ENCODE results near the gene ADGRV1.
"Not testable (repeated sequence)": the region's sequence is repeated elsewhere in the genome, so short reads cannot be mapped to it uniquely, and the experiment has no call there.

The ADGRV1 gene

DNA sequence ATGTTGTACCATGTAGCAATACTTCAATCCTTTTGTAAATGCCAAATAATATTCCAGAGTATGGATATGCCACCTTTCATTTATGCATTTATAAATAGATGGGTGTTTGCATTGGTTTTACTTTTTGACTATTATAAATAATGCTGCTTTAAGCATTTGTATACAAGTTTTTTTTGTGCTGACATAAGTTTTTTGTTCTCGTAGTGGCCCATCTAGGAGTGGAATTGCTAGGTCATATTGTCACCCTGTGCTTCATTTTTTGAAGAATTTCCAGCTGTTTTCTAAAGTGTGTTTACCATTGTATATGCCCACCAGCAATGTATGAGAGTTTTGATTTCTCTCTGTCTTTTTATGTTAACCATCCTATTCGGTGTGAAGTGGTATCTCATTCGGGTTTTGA, 6.9 kb downstream of the ADGRV1 start:
- Histone ChIP-seq H3K4me1 (ENCODE audit: control insufficient read depth in 2 of 2, insufficient read depth in 2 of 2, low read length in 2 of 2) (no peaks in the 10 kb centered on the region), H3K36me3 (ENCODE audit: control insufficient read depth in 2 of 2, insufficient read depth in 2 of 2, low read length in 2 of 2) (no peaks in the 10 kb centered on the region), H3K27ac (ENCODE audit: low read depth in 2 of 2, low read length in 2 of 2) (no peak overlapping the region), H3K9ac (ENCODE audit: low read depth in 1 of 2, low read length in 2 of 2) (no peak overlapping the region), H3K27me3 (ENCODE audit: control insufficient read depth in 2 of 2, insufficient read depth in 2 of 2, low read length in 2 of 2) (no peaks in the 10 kb centered on the region), H3K9me3 (ENCODE audit: control insufficient read depth in 2 of 2, low read length in 2 of 2) (no peaks in the 10 kb centered on the region), H3K4me3 (ENCODE audit: low read length in 2 of 2) (no peak overlapping the region)

DNA sequence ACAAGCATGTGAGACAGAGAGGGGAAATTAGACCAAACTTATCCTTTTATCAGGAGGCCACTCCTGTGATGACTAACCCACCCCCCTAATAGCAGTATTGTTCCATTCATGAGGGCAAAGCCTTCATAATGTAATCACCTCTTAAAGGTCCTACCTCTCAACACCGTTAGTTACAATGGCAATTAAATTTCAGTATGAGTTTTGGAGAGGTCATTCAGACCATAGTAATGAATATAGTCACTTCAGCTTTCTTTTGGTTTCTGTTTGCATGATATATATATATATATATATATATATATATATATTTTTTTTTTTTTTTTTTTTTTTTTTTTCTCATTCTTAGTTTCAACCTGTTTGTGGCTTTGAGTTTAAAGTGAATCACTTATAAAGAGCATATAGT, 10.5 kb downstream of the ADGRV1 start:
- Histone ChIP-seq H3K4me1 (ENCODE audit: control insufficient read depth in 2 of 2, insufficient read depth in 2 of 2, low read length in 2 of 2) (no peaks in the 10 kb centered on the region), H3K4me3 (ENCODE audit: low read length in 2 of 2) (no peak overlapping the region), H3K27me3 (ENCODE audit: control insufficient read depth in 2 of 2, insufficient read depth in 2 of 2, low read length in 2 of 2) (no peaks in the 10 kb centered on the region), H3K27ac (ENCODE audit: low read depth in 2 of 2, low read length in 2 of 2) (no peak overlapping the region), H3K9ac (ENCODE audit: low read depth in 1 of 2, low read length in 2 of 2) (no peak overlapping the region), H3K36me3 (ENCODE audit: control insufficient read depth in 2 of 2, insufficient read depth in 2 of 2, low read length in 2 of 2) (no peaks in the 10 kb centered on the region), H3K9me3 (ENCODE audit: control insufficient read depth in 2 of 2, low read length in 2 of 2) (no peaks in the 10 kb centered on the region)

DNA sequence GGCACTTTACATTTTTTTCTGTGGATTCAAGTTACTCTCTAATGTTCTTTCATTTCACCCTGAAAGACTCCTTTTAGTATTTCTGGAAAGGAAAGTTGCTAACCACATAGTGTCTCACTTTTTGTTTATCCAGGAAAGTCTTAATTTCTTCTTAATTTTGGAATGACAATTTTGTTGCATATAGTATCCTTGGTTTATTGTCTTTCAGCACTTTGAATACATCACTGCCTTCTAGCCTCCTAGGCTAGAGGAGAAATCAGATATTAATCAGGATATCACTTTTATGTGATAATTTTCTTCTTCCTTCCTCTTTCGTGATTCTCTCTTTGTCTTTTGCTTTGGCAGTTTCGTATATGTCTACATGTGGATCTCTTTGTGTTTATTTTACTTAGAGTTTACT, 11.4 kb downstream of the ADGRV1 start:
- Histone ChIP-seq H3K27ac (ENCODE audit: low read depth in 2 of 2, low read length in 2 of 2) (no peak overlapping the region), H3K9me3 (ENCODE audit: control insufficient read depth in 2 of 2, low read length in 2 of 2) (no peaks in the 10 kb centered on the region), H3K4me1 (ENCODE audit: control insufficient read depth in 2 of 2, insufficient read depth in 2 of 2, low read length in 2 of 2) (no peaks in the 10 kb centered on the region), H3K9ac (ENCODE audit: low read depth in 1 of 2, low read length in 2 of 2) (no peak overlapping the region), H3K4me3 (ENCODE audit: low read length in 2 of 2) (no peak overlapping the region), H3K27me3 (ENCODE audit: control insufficient read depth in 2 of 2, insufficient read depth in 2 of 2, low read length in 2 of 2) (no peaks in the 10 kb centered on the region), H3K36me3 (ENCODE audit: control insufficient read depth in 2 of 2, insufficient read depth in 2 of 2, low read length in 2 of 2) (no peaks in the 10 kb centered on the region)

DNA sequence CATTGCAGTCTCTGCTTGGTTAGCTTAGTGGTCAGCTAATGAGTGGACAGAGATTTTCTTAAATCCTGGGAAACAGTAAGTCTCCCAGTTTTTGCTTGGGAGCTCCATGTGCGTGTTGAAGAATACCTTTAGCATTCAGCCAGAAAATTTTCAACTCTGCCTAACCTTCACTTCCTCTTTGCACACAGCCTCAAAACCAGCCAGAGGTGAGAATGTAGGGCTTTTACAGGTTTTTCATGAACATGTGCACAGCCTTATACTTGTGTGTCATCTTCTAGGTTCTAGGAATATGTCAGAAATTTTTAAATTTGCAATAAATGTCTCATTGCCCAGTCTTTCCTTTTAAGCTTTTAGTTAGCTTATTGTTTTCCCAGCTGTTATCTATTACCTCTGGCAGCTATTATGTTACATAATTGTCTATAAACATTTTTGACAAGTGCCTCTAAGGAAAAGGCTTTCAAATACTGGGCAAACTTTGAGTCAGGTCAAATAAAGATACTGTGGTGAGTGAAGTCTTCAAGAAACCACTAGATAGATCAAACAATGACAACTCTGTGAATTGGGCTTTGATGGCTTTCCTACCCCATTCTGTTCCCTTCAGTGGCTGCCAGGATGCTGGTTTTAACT, 12.7 kb downstream of the ADGRV1 start:
- Histone ChIP-seq H3K9ac (ENCODE audit: low read depth in 1 of 2, low read length in 2 of 2) (no peak overlapping the region), H3K36me3 (ENCODE audit: control insufficient read depth in 2 of 2, insufficient read depth in 2 of 2, low read length in 2 of 2) (no peaks in the 10 kb centered on the region), H3K9me3 (ENCODE audit: control insufficient read depth in 2 of 2, low read length in 2 of 2) (no peaks in the 10 kb centered on the region), H3K4me1 (ENCODE audit: control insufficient read depth in 2 of 2, insufficient read depth in 2 of 2, low read length in 2 of 2) (no peaks in the 10 kb centered on the region), H3K27ac (ENCODE audit: low read depth in 2 of 2, low read length in 2 of 2) (no peak overlapping the region), H3K4me3 (ENCODE audit: low read length in 2 of 2) (no peak overlapping the region), H3K27me3 (ENCODE audit: control insufficient read depth in 2 of 2, insufficient read depth in 2 of 2, low read length in 2 of 2) (no peaks in the 10 kb centered on the region)

DNA sequence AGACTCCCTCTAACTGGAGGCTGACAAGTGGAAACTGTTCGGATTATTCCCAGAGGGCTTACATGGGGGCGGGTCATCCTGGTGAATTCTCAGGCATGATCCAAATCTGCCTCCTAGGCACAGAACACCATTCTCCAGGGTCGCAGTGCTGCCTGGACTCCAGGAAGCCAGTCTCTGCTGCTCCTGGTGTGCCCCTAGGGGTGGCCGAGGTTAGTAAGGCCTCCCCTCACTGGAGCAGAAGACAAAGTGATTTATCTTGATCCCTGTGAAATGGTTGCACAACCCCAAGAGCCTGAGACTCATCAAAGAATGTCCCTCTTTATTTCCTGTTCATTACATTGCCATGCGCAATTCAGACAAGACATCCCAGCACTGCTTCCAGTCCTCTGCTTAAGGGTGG, 17.1 kb downstream of the ADGRV1 start:
- H3K4me3 ChIP-seq (ENCODE audit: low read length in 2 of 2) = no peak overlapping the region
- no peak overlapping the region for H3K9ac ChIP-seq (ENCODE audit: low read depth in 1 of 2, low read length in 2 of 2)
- no peaks in the 10 kb centered on the region for H3K27me3 ChIP-seq (ENCODE audit: control insufficient read depth in 2 of 2, insufficient read depth in 2 of 2, low read length in 2 of 2)
- H3K9me3 ChIP-seq (ENCODE audit: control insufficient read depth in 2 of 2, low read length in 2 of 2) = no peaks in the 10 kb centered on the region
- no peaks in the 10 kb centered on the region for H3K36me3 ChIP-seq (ENCODE audit: control insufficient read depth in 2 of 2, insufficient read depth in 2 of 2, low read length in 2 of 2)
- H3K4me1 ChIP-seq (ENCODE audit: control insufficient read depth in 2 of 2, insufficient read depth in 2 of 2, low read length in 2 of 2) = no peaks in the 10 kb centered on the region
- no peak overlapping the region for H3K27ac ChIP-seq (ENCODE audit: low read depth in 2 of 2, low read length in 2 of 2)

DNA sequence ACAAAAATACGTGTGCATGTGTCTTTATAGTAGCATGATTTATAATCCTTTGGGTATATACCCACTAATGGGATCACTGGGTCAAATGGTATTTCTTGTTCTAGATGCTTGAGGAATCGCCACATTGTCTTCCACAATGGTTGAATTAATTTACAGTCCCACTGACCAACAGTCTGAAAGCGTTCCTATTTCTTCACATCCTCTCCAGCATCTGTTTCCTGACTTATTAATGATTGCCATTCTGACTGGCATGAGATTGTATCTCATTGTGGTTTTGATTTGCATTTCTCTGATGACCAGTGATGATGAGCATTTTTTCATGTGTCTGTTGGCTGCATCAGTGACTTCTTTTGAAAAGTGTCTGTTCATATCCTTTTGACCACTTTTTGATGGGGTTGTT, 18.0 kb downstream of the ADGRV1 start:
- not testable (repeated sequence) for H3K27me3 ChIP-seq (ENCODE audit: control insufficient read depth in 2 of 2, insufficient read depth in 2 of 2, low read length in 2 of 2); H3K4me3 ChIP-seq (ENCODE audit: low read length in 2 of 2); H3K9me3 ChIP-seq (ENCODE audit: control insufficient read depth in 2 of 2, low read length in 2 of 2); H3K36me3 ChIP-seq (ENCODE audit: control insufficient read depth in 2 of 2, insufficient read depth in 2 of 2, low read length in 2 of 2); H3K27ac ChIP-seq (ENCODE audit: low read depth in 2 of 2, low read length in 2 of 2); H3K9ac ChIP-seq (ENCODE audit: low read depth in 1 of 2, low read length in 2 of 2); H3K4me1 ChIP-seq (ENCODE audit: control insufficient read depth in 2 of 2, insufficient read depth in 2 of 2, low read length in 2 of 2)

DNA sequence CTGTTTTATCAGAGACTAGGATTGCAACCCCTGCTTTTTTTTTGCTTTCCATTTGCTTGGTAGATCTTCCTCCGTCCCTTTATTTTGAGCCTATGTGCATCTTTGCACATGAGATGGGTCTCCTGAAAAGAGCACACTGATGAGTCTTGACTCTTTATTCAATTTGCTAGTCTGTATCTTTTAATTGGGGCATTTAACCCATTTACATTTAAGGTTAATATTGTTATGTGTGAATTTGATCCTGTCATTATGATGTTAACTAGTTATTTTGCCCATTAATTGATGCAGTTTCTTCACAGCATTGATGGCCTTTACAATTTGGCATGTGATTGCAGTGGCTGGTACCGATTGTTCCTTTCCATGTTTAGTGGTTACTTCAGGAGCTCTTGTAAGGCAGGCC, 21.3 kb downstream of the ADGRV1 start:
- H3K4me1 ChIP-seq (ENCODE audit: control insufficient read depth in 2 of 2, insufficient read depth in 2 of 2, low read length in 2 of 2); H3K9ac ChIP-seq (ENCODE audit: low read depth in 1 of 2, low read length in 2 of 2); H3K36me3 ChIP-seq (ENCODE audit: control insufficient read depth in 2 of 2, insufficient read depth in 2 of 2, low read length in 2 of 2); H3K27me3 ChIP-seq (ENCODE audit: control insufficient read depth in 2 of 2, insufficient read depth in 2 of 2, low read length in 2 of 2); H3K9me3 ChIP-seq (ENCODE audit: control insufficient read depth in 2 of 2, low read length in 2 of 2); H3K27ac ChIP-seq (ENCODE audit: low read depth in 2 of 2, low read length in 2 of 2); H3K4me3 ChIP-seq (ENCODE audit: low read length in 2 of 2): not testable (repeated sequence)

DNA sequence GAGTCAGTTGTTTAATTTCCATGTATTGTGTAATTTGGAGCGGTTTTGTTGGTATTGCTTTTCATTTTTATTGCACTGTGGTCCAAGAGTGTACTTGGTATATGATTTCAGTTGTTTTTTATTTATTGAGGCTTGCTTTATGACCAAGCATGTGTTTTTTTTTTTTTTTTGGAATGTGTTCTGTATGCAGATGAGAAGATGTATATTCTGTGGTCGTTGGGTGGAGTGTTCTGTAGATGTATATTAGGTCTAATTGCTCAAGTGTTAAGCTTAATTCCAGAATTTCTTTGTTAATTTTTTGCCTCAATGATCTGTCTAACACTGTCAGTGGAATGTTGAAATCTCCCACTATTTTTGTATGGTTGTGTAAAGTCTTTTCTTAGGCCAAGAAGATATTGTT, 23.4 kb downstream of the ADGRV1 start:
- H3K4me3 ChIP-seq (ENCODE audit: low read length in 2 of 2) = no peak overlapping the region

DNA sequence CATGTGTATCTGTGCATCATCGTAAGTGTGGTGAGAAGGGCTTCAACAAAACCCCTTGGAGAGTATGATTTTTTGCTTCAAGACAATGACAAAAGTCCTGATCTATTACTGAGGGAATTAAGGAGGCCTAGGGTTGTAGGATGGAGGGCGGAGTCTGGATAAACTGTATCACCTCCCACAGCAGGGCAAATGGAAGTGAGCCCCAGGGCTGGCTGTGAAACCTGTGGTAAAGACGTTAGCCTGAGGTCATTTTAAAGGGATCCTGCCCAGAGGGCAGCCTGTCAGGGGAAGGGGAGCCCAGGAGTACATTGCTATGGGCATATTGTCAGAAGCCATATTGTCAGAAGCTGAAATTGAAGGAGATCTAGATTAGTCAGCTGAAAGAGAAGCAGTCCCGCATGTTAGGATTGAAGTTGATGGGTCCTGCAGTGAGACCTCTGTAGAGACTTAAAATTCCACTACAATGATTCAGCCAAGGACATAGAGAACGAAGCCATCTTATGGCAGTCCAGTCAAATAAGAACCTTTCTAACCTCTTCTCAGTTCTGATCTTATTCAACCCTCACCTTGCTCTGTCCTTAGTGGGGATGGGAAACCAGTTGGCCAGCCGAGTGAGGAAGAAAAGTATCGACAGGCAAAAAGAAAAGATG, 26.9 kb downstream of the ADGRV1 start:
- H3K27me3 ChIP-seq (ENCODE audit: control insufficient read depth in 2 of 2, insufficient read depth in 2 of 2, low read length in 2 of 2) = no peaks in the 10 kb centered on the region
- H3K4me3 ChIP-seq (ENCODE audit: low read length in 2 of 2) = no peak overlapping the region
- H3K36me3 ChIP-seq (ENCODE audit: control insufficient read depth in 2 of 2, insufficient read depth in 2 of 2, low read length in 2 of 2) = no peaks in the 10 kb centered on the region
- no peak overlapping the region for H3K9ac ChIP-seq (ENCODE audit: low read depth in 1 of 2, low read length in 2 of 2)
- no peaks in the 10 kb centered on the region for H3K9me3 ChIP-seq (ENCODE audit: control insufficient read depth in 2 of 2, low read length in 2 of 2)
- H3K4me1 ChIP-seq (ENCODE audit: control insufficient read depth in 2 of 2, insufficient read depth in 2 of 2, low read length in 2 of 2) = no peaks in the 10 kb centered on the region
- H3K27ac ChIP-seq (ENCODE audit: low read depth in 2 of 2, low read length in 2 of 2) = no peak overlapping the region

More for the DNA sequence above, 23.4 kb downstream of the ADGRV1 start:
- H3K27me3 ChIP-seq (ENCODE audit: control insufficient read depth in 2 of 2, insufficient read depth in 2 of 2, low read length in 2 of 2) = no peaks in the 10 kb centered on the region
- no peaks in the 10 kb centered on the region for H3K9me3 ChIP-seq (ENCODE audit: control insufficient read depth in 2 of 2, low read length in 2 of 2)
- H3K36me3 ChIP-seq (ENCODE audit: control insufficient read depth in 2 of 2, insufficient read depth in 2 of 2, low read length in 2 of 2) = no peaks in the 10 kb centered on the region
- H3K9ac ChIP-seq (ENCODE audit: low read depth in 1 of 2, low read length in 2 of 2) = no peak overlapping the region
- no peak overlapping the region for H3K27ac ChIP-seq (ENCODE audit: low read depth in 2 of 2, low read length in 2 of 2)
- no peaks in the 10 kb centered on the region for H3K4me1 ChIP-seq (ENCODE audit: control insufficient read depth in 2 of 2, insufficient read depth in 2 of 2, low read length in 2 of 2)

DNA sequence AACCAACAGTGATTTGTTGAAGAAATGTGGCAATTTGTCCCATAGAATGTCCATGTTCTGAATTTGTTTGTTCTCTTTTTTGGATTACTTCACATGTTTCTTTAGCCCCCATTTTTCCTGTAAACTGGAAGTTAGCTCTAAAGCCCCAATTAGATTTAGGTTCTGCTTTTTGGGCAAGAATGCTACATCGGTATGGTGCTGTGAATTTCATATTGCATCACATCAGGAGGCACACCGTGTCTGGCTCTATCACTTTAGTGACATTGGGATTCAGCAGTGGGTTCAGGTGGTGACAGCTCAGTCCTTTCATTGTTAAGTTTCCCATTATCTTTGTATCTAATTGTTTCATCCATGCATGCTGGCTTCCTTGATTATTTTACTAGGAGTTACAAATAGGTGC, 27.9 kb downstream of the ADGRV1 start:
- H3K9ac ChIP-seq (ENCODE audit: low read depth in 1 of 2, low read length in 2 of 2) = no peak overlapping the region
- no peaks in the 10 kb centered on the region for H3K36me3 ChIP-seq (ENCODE audit: control insufficient read depth in 2 of 2, insufficient read depth in 2 of 2, low read length in 2 of 2)
- no peaks in the 10 kb centered on the region for H3K4me1 ChIP-seq (ENCODE audit: control insufficient read depth in 2 of 2, insufficient read depth in 2 of 2, low read length in 2 of 2)
- no peak overlapping the region for H3K4me3 ChIP-seq (ENCODE audit: low read length in 2 of 2)
- no peak overlapping the region for H3K27ac ChIP-seq (ENCODE audit: low read depth in 2 of 2, low read length in 2 of 2)
- no peaks in the 10 kb centered on the region for H3K9me3 ChIP-seq (ENCODE audit: control insufficient read depth in 2 of 2, low read length in 2 of 2)
- no peaks in the 10 kb centered on the region for H3K27me3 ChIP-seq (ENCODE audit: control insufficient read depth in 2 of 2, insufficient read depth in 2 of 2, low read length in 2 of 2)
